Caco-2 (cell line): ENCODE measurements around the gene EXT2. TPM values are rescaled to one million over a fixed set of nuclear protein-coding genes. Genes with fewer than 3 reads are reported as not detected.

Experiments used
- BruUV-seq: library from RNA; stranded (reverse); fragments of 400-500 nt; replicated peaks from 2 replicates; lab custom pipeline; 2021; lab: Mats Ljungman, UMichigan
- CTCF ChIA-PET: fragments of 300-600 bp; sonication (Branson Sonifier 250); formaldehyde crosslinking; loops from one replicate; lab custom pipeline; 2022; ENCODE audit warnings: antibody characterized with exemption; lab: Charles Lee
- POLR2A ChIA-PET: fragments of 300-600 bp; sonication (Branson Sonifier 250); formaldehyde crosslinking; loops from one replicate; lab custom pipeline; 2022; ENCODE audit warnings: antibody characterized with exemption; lab: Charles Lee
- DNase-seq, 2 experiments: peaks; one replicate each; pipeline versions ENCODE4 v3.0.0 to v3.0.0-alpha.2; 2020 to 2022
- H3K27me3 ChIP-seq: replicated peaks from 2 replicates; pipeline ENCODE4 v1.6.0; 2011; ENCODE audit warnings: low read length; ENCODE audit not compliant: control insufficient read depth, insufficient read depth
- H3K36me3 ChIP-seq: 2 replicates; pipeline ENCODE4 v1.5.1; 2011; ENCODE audit warnings: low read length; ENCODE audit not compliant: control insufficient read depth, insufficient read depth
- H3K4me1 ChIP-seq: fragments of 250-450 bp; sonication (Bioruptor Pico); 2 replicates; pipeline ENCODE4 v1.5.1; 2020; ENCODE audit warnings: mild to moderate bottlenecking
- H3K4me3 ChIP-seq: 2 replicates; pipeline ENCODE4 v1.5.1; 2011; ENCODE audit warnings: low read depth, mild to moderate bottlenecking, control low read depth, low read length
- H3K9me3 ChIP-seq: fragments of 250-450 bp; sonication (Bioruptor Pico); 2 replicates; pipeline ENCODE4 v1.5.1; 2020; ENCODE audit warnings: mild to moderate bottlenecking, moderate library complexity
- H3K27ac Mint-ChIP-seq: one replicate; pipeline ENCODE4 v1.8.0; 2022; ENCODE audit warnings: mixed read lengths; ENCODE audit not compliant: unreplicated experiment
- H3K27me3 Mint-ChIP-seq: one replicate; pipeline ENCODE4 v1.8.0; 2022; ENCODE audit warnings: mixed read lengths; ENCODE audit not compliant: insufficient read depth, unreplicated experiment
- H3K36me3 Mint-ChIP-seq: one replicate; pipeline ENCODE4 v1.8.0; 2022; ENCODE audit warnings: mild to moderate bottlenecking, mixed read lengths; ENCODE audit not compliant: insufficient read depth, unreplicated experiment
- H3K4me1 Mint-ChIP-seq: one replicate; pipeline ENCODE4 v1.8.0; 2022; ENCODE audit warnings: low read depth, mixed read lengths; ENCODE audit not compliant: unreplicated experiment
- H3K4me3 Mint-ChIP-seq: one replicate; pipeline ENCODE4 v1.8.0; 2022; ENCODE audit warnings: mild to moderate bottlenecking, moderate library complexity, mixed read lengths; ENCODE audit not compliant: unreplicated experiment
- H3K9me3 Mint-ChIP-seq: one replicate; pipeline ENCODE4 v1.8.0; 2022; ENCODE audit warnings: mixed read lengths; ENCODE audit not compliant: unreplicated experiment
- intact Hi-C: fragments of 100-400 bp; cut with micrococcal nuclease; formaldehyde crosslinking; loops from one replicate; pipeline ENCODE4 v1.10.0; 2022; ENCODE audit not compliant: unreplicated experiment
- total RNA-seq: library from RNA; stranded (reverse); gene quantifications from 2 replicates; pipeline ENCODE4 v1.2.3, GENCODE V29; 2022
- TF ChIP-seq, protein P1 (sequence below), 2 experiments: fragments of 200-600 bp in 1 of 2; IDR thresholded peaks; 1 replicate in 1 of 2; 2 replicates in 1 of 2; pipeline versions ENCODE4 v1.5.1 to v1.8.0; 2011 to 2022; ENCODE audit warnings: antibody characterized with exemption in 1 of 2, control low read depth in 1 of 2, inconsistent platforms in 1 of 2, low read depth in 1 of 2, low read length in 1 of 2, mild to moderate bottlenecking in 1 of 2, moderate library complexity in 1 of 2; ENCODE audit not compliant: insufficient read depth in 1 of 2, severe bottlenecking in 1 of 2, unreplicated experiment in 1 of 2

EXT2 gene
- total RNA-seq, 1 experiment from 2014 or later, result 83.3 TPM

DNA sequence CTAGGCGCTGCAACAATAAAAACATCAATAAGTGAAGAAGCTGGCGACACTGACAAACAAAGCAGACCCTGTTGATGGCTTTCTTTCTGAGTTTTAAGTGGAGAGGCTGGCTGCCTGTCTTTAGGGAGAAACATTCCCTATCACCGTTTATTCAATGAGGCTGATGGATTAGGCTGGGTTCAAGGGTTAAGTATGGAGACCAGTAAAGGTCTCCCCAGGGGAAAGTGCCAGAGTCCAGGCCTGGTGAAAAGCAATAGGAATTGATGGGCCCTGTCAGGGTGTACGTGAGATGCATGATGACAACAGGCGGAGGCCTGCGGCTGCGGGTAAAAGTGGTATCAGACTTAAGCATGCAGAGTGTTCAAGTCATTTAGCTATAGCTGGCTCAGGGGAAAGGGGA is 111.8 kb downstream of the EXT2 start:
- no peaks in the 10 kb centered on the region; the same call in 1 of the 2 replicates for H3K36me3 ChIP-seq
- H3K4me1 ChIP-seq, result no peaks in the 10 kb centered on the region
- intact Hi-C loops, result loop anchor here (5.0 kb wide), 1 partner anchor 35 kb away; no protein-coding TSS in a partner anchor
- H3K9me3 Mint-ChIP-seq, result peaks cover 14% of the 10 kb centered on the region
- TF ChIP-seq, protein P1, sequence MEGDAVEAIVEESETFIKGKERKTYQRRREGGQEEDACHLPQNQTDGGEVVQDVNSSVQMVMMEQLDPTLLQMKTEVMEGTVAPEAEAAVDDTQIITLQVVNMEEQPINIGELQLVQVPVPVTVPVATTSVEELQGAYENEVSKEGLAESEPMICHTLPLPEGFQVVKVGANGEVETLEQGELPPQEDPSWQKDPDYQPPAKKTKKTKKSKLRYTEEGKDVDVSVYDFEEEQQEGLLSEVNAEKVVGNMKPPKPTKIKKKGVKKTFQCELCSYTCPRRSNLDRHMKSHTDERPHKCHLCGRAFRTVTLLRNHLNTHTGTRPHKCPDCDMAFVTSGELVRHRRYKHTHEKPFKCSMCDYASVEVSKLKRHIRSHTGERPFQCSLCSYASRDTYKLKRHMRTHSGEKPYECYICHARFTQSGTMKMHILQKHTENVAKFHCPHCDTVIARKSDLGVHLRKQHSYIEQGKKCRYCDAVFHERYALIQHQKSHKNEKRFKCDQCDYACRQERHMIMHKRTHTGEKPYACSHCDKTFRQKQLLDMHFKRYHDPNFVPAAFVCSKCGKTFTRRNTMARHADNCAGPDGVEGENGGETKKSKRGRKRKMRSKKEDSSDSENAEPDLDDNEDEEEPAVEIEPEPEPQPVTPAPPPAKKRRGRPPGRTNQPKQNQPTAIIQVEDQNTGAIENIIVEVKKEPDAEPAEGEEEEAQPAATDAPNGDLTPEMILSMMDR (IDR thresholded peaks at IDR 0.05; ENCODE audit: insufficient read depth in 1 of 2, low read depth in 1 of 2, low read length in 1 of 2, severe bottlenecking in 1 of 2, unreplicated experiment in 1 of 2), result no peak
- H3K36me3 Mint-ChIP-seq, result peaks cover 10% of the 10 kb centered on the region
- DNase-seq, result no peak
- H3K27me3 ChIP-seq, result no peaks in the 10 kb centered on the region
- ChIA-PET CTCF (no interaction called here), POLR2A (no interaction called here)
- BruUV-seq, result no TSS peak
- no peaks in the 10 kb centered on the region for H3K4me1 Mint-ChIP-seq
- H3K4me3 Mint-ChIP-seq, result no peak overlapping the region
- H3K9me3 ChIP-seq, result 0 out of 2 replicates have a peak, but pooled peaks cover 3% of the 10 kb centered on the region
- no peak overlapping the region for H3K27ac Mint-ChIP-seq
- H3K27me3 Mint-ChIP-seq, result no peaks in the 10 kb centered on the region
- no peak overlapping the region for H3K4me3 ChIP-seq

DNA sequence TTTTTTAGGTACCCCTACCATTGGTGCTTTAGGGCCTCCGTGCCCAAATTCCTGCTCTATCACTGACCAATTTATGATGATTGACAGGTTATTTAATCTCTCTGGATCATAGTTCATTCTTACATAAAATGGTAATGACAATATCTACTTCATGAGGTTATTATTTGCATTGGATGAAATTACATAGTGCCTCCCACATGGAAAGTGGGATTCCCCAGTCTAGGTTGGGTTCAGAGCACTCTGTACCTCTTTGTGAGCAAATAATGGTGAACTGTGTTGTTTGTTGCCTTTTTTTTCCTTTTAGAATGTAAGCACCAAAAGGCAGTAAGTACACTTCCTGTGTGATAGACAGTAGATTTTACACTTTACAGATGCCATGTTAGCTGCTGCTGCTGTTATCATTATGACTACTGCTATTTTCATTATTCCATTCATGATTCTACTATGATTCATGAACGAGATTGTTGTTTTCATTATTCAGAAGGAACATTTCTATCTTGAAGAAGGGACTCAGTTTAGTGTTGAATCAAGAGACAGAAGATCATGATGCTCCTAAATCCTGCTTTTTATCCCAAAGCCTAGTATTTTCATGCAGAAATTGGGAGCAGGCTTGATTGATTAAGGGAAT is 113.6 kb downstream of the EXT2 start:
- TF ChIP-seq, protein P1 (IDR thresholded peaks at IDR 0.05; ENCODE audit: insufficient read depth in 1 of 2, low read depth in 1 of 2, low read length in 1 of 2, severe bottlenecking in 1 of 2, unreplicated experiment in 1 of 2), result no peak
- ChIA-PET POLR2A (no interaction called here), CTCF (no interaction called here)
- H3K36me3 Mint-ChIP-seq, result peaks cover 10% of the 10 kb centered on the region
- peaks cover 26% of the 10 kb centered on the region for H3K9me3 Mint-ChIP-seq
- no peaks in the 10 kb centered on the region for H3K4me1 Mint-ChIP-seq
- no peaks in the 10 kb centered on the region for H3K27me3 ChIP-seq
- H3K4me3 Mint-ChIP-seq, result no peak overlapping the region
- H3K27ac Mint-ChIP-seq, result no peak overlapping the region
- no peak for DNase-seq
- no peak overlapping the region for H3K4me3 ChIP-seq
- H3K9me3 ChIP-seq, result 0 out of 2 replicates have a peak, but pooled peaks cover 3% of the 10 kb centered on the region
- H3K36me3 ChIP-seq, result no peaks in the 10 kb centered on the region; the same call in none of the 2 replicates
- no peaks in the 10 kb centered on the region for H3K27me3 Mint-ChIP-seq
- intact Hi-C loops, result loop anchor here (5.0 kb wide), 1 partner anchor 33 kb away; no protein-coding TSS in a partner anchor
- BruUV-seq, result no TSS peak
- no peaks in the 10 kb centered on the region for H3K4me1 ChIP-seq

DNA sequence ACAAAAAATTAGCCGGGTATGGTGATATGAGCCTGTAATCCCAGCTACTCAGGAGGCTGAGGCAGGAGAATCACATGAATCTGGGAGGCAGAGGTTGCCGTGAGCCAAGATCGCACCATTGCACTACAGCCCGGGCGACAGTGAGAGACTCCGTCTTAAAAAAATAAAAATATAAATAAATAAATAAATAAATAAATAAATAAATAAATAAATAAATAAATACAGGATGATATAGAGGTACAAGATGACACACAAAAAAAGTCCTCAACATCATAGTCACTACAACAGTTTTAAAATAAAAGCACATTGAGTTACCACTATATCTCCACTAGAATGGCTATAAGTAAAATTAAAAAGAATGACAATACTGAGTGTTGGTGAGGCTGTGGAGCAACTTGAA is 116.7 kb downstream of the EXT2 start:
- ChIA-PET POLR2A (no interaction called here), CTCF (no interaction called here)
- Mint-ChIP-seq H3K9me3 (peaks cover 26% of the 10 kb centered on the region), H3K36me3 (peaks cover 9% of the 10 kb centered on the region), H3K27me3 (no peaks in the 10 kb centered on the region), H3K4me1 (no peaks in the 10 kb centered on the region), H3K4me3 (no peak overlapping the region), H3K27ac (no peak overlapping the region)
- H3K4me3 ChIP-seq, result no peak overlapping the region
- H3K27me3 ChIP-seq, result no peaks in the 10 kb centered on the region
- no TSS peak for BruUV-seq
- intact Hi-C loops, result no loop called here
- H3K9me3 ChIP-seq, result 0 out of 2 replicates have a peak, but pooled peaks cover 3% of the 10 kb centered on the region
- TF ChIP-seq, protein P1 (IDR thresholded peaks at IDR 0.05; ENCODE audit: insufficient read depth in 1 of 2, low read depth in 1 of 2, low read length in 1 of 2, severe bottlenecking in 1 of 2, unreplicated experiment in 1 of 2), result no peak
- H3K36me3 ChIP-seq, result no peaks in the 10 kb centered on the region; the same call in none of the 2 replicates
- no peaks in the 10 kb centered on the region for H3K4me1 ChIP-seq
- no peak for DNase-seq
